H1 (cell line): ENCODE measurements around the gene SPTY2D1.

Source experiments
- CBX5 ChIP-seq: fragments of 300-800, 300-1000 bp; sonication (generic); IDR thresholded peaks from 2 replicates; pipeline ENCODE4 v1.7.1; 2016; ENCODE audit warnings: antibody characterized with exemption, low read length, low read depth
- CHD1 ChIP-seq: IDR thresholded peaks from 2 replicates; pipeline ENCODE4 v1.6.1; 2012; ENCODE audit warnings: low read depth, low read length, improper control_type of control experiment
- CTCF ChIP-seq, 3 experiments: IDR thresholded peaks; 1 replicate in 2 of 3; 2 replicates in 1 of 3; pipeline versions ENCODE4 v1.5.1 to v1.6.1; 2011; ENCODE audit warnings: low read length in 3 of 3, mild to moderate bottlenecking in 3 of 3, inconsistent platforms in 2 of 3, low read depth in 1 of 3, moderate library complexity in 1 of 3; ENCODE audit not compliant: insufficient read depth in 1 of 3; ENCODE audit errors: control extremely low read depth in 1 of 3
- EZH2 ChIP-seq: fragments of 200-600 bp; sonication (generic); IDR thresholded peaks from 2 replicates; pipeline ENCODE4 v1.7.1; 2012; ENCODE audit warnings: low read depth, mild to moderate bottlenecking, moderate library complexity, low read length, inconsistent platforms; ENCODE audit not compliant: severe bottlenecking
- GABPA ChIP-seq: IDR thresholded peaks from 2 replicates; pipeline ENCODE4 v1.6.1; 2011; ENCODE audit warnings: mild to moderate bottlenecking, low read length, moderate library complexity, borderline replicate concordance; ENCODE audit not compliant: insufficient read depth
- KDM1A ChIP-seq: fragments of 200-600, 300-600 bp; sonication (generic); IDR thresholded peaks from 2 replicates; pipeline ENCODE4 v1.7.1; 2016; ENCODE audit warnings: mild to moderate bottlenecking, low read length, borderline replicate concordance
- POLR2AphosphoS5 ChIP-seq: IDR thresholded peaks from 2 replicates; pipeline ENCODE4 v1.6.1; 2011; ENCODE audit warnings: low read depth, low read length
- RAD21 ChIP-seq, 2 experiments: IDR thresholded peaks in 1 of 2; conservative IDR thresholded peaks in 1 of 2; 2 replicates each; pipeline ENCODE4 v1.6.1; 2011; ENCODE audit warnings: low read depth in 2 of 2, low read length in 2 of 2, improper control_type of control experiment in 1 of 2, inconsistent platforms in 1 of 2, mild to moderate bottlenecking in 1 of 2, moderate library complexity in 1 of 2
- SIRT6 ChIP-seq: IDR thresholded peaks from one replicate; pipeline ENCODE4 v1.7.1; 2012; ENCODE audit warnings: low read length, inconsistent platforms
- TAF1 ChIP-seq: IDR thresholded peaks from 2 replicates; pipeline ENCODE4 v1.6.1; 2011; ENCODE audit warnings: mild to moderate bottlenecking, low read depth, low read length
- TAF7 ChIP-seq: optimal IDR thresholded peaks from 2 replicates; pipeline ENCODE3; 2011; ENCODE audit warnings: low read depth, mild to moderate bottlenecking, inconsistent platforms, low read length, moderate library complexity, borderline replicate concordance
- TF ChIP-seq, protein P1 (sequence below): IDR thresholded peaks from 2 replicates; pipeline ENCODE4 v1.6.1; 2011; ENCODE audit warnings: low read length, improper control_type of control experiment

- TF ChIP-seq TAF7 (no peak), KDM1A (no peak), CTCF (IDR thresholded peaks at IDR 0.05; ENCODE audit: control extremely low read depth in 1 of 3, insufficient read depth in 1 of 3, low read depth in 1 of 3, low read length in 3 of 3) (no peak), CHD1 (no peak), GABPA (no peak), SIRT6 (no peak), POLR2AphosphoS5 (no peak), RAD21 (IDR thresholded peaks at IDR 0.05 in 1 of 2, conservative IDR thresholded peaks at IDR 0.05 in 1 of 2; ENCODE audit: low read depth in 2 of 2, low read length in 2 of 2) (no peak), CBX5 (no peak), EZH2 (no peak), TAF1 (no peak)
- TF ChIP-seq, protein P1, sequence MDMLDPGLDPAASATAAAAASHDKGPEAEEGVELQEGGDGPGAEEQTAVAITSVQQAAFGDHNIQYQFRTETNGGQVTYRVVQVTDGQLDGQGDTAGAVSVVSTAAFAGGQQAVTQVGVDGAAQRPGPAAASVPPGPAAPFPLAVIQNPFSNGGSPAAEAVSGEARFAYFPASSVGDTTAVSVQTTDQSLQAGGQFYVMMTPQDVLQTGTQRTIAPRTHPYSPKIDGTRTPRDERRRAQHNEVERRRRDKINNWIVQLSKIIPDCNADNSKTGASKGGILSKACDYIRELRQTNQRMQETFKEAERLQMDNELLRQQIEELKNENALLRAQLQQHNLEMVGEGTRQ: no peak
Observed at GRCh38 chr11:18641677-18642076, 7.5 kb upstream of the SPTY2D1 start.
